HK-2 (cell line): ENCODE results near the gene UBASH3B.

ENCODE experiments used
- DNase-seq: peaks from one replicate; pipeline ENCODE4 v3.0.0-alpha.2; 2018; ENCODE audit not compliant: unreplicated experiment

UBASH3B gene

GRCh38 chr11:122647736-122648275, 7.7 kb upstream of the UBASH3B start:
- DNase-seq: no peak

- DNase-seq: no peak
Measured at GRCh38 chr11:122649116-122649515, 6.4 kb upstream of the UBASH3B start.

- DNase-seq: no peak
Measured at GRCh38 chr11:122650619-122651018, 4.9 kb upstream of the UBASH3B start.

GRCh38 chr11:122652495-122652894, 3.0 kb upstream of the UBASH3B start:
- DNase-seq: no peak

GRCh38 chr11:122653916-122654585, 1.5 kb upstream of the UBASH3B start:
- DNase-seq: no peak

GRCh38 chr11:122656073-122656630, 630 bp downstream of the UBASH3B start:
- DNase-seq: peak; percentile 66

GRCh38 chr11:122656631-122657101, 1.1 kb downstream of the UBASH3B start:
- no peak for DNase-seq

- no peak for DNase-seq
Measured at GRCh38 chr11:122659676-122660554, 4.4 kb downstream of the UBASH3B start.

- no peak for DNase-seq
Measured at GRCh38 chr11:122661182-122661945, 5.8 kb downstream of the UBASH3B start.

GRCh38 chr11:122663056-122663740, 7.7 kb downstream of the UBASH3B start:
- DNase-seq: no peak

- no peak for DNase-seq
Measured at GRCh38 chr11:122663764-122664163, 8.2 kb downstream of the UBASH3B start.

- DNase-seq: no peak
Measured at GRCh38 chr11:122664188-122664587, 8.7 kb downstream of the UBASH3B start.

- no peak for DNase-seq
Measured at GRCh38 chr11:122665861-122666260, 10.3 kb downstream of the UBASH3B start.

GRCh38 chr11:122666743-122667142, 11.2 kb downstream of the UBASH3B start:
- no peak for DNase-seq

GRCh38 chr11:122668562-122669090, 13.1 kb downstream of the UBASH3B start:
- no peak for DNase-seq

GRCh38 chr11:122670131-122670530, 14.6 kb downstream of the UBASH3B start:
- DNase-seq: no peak

GRCh38 chr11:122671400-122671891, 15.9 kb downstream of the UBASH3B start:
- DNase-seq: no peak

- DNase-seq: no peak
Measured at GRCh38 chr11:122672892-122673291, 17.4 kb downstream of the UBASH3B start.

GRCh38 chr11:122673701-122674100, 18.2 kb downstream of the UBASH3B start:
- no peak for DNase-seq

- no peak for DNase-seq
Measured at GRCh38 chr11:122676638-122677037, 21.1 kb downstream of the UBASH3B start.

GRCh38 chr11:122677256-122677655, 21.7 kb downstream of the UBASH3B start:
- no peak for DNase-seq
